IMR-90 (cell line): ENCODE results near the gene USP7. TPM values are rescaled to one million over a fixed set of nuclear protein-coding genes. Genes with fewer than 3 reads are reported as not detected.

Source experiments
- ATAC-seq: fragments of 200-7000 bp; cut with Tn5 transposase; 2 replicates; pipeline ENCODE4 v1.9.1; 2020; ENCODE audit warnings: low read depth, mild to moderate bottlenecking, moderate library complexity
- BruUV-seq: library from RNA; stranded (reverse); fragments of 400-500 nt; replicated peaks from 2 replicates; lab custom pipeline; 2021; lab: Mats Ljungman, UMichigan
- CTCF ChIA-PET: fragments of 300-600 bp; formaldehyde crosslinking; extraction: SDS; loops from one replicate; lab custom pipeline; 2021; ENCODE audit warnings: antibody characterized with exemption; lab: Yijun Ruan, JAX
- POLR2A ChIA-PET: fragments of 300-600 bp; sonication (Branson Sonifier 250); formaldehyde crosslinking; loops from one replicate; lab custom pipeline; 2022; ENCODE audit warnings: antibody characterized with exemption; ENCODE audit not compliant: unreplicated experiment; lab: Charles Lee
- DNase-seq: peaks from one replicate; pipeline ENCODE4 v3.0.0; 2013
- H2AFZ ChIP-seq: replicated peaks from 2 replicates; pipeline ENCODE3; 2013; ENCODE audit warnings: low read length, mild to moderate bottlenecking; ENCODE audit not compliant: poor library complexity
- H2AK5ac ChIP-seq: 2 replicates; pipeline ENCODE4 v1.6.1; 2013; ENCODE audit warnings: low read depth, low read length, inconsistent platforms
- H2AK9ac ChIP-seq: replicated peaks from 2 replicates; pipeline ENCODE3; 2013; ENCODE audit warnings: mild to moderate bottlenecking, low read depth, low read length, moderate library complexity; ENCODE audit not compliant: poor library complexity
- H2BK120ac ChIP-seq: 2 replicates; pipeline ENCODE4 v1.6.1; 2013; ENCODE audit warnings: low read depth, low read length, inconsistent platforms
- H2BK15ac ChIP-seq: 3 replicates; pipeline ENCODE4 v1.6.1; 2013; ENCODE audit warnings: low read depth, low read length, inconsistent platforms
- H2BK20ac ChIP-seq: 2 replicates; pipeline ENCODE4 v1.6.1; 2013; ENCODE audit warnings: low read depth, mild to moderate bottlenecking, inconsistent platforms, low read length, moderate library complexity
- H2BK5ac ChIP-seq: 2 replicates; pipeline ENCODE4 v1.6.1; 2013; ENCODE audit warnings: mild to moderate bottlenecking, low read depth, low read length, inconsistent platforms; ENCODE audit not compliant: poor library complexity, severe bottlenecking
- H3K14ac ChIP-seq: replicated peaks from 2 replicates; pipeline ENCODE4 v1.6.1; 2013; ENCODE audit warnings: low read depth, low read length, inconsistent platforms
- H3K18ac ChIP-seq: 2 replicates; pipeline ENCODE4 v1.6.1; 2013; ENCODE audit warnings: low read depth, low read length, control low read depth
- H3K23ac ChIP-seq: 2 replicates; pipeline ENCODE4 v1.6.1; 2013; ENCODE audit warnings: low read depth, low read length, inconsistent platforms
- H3K27ac ChIP-seq: 2 replicates; pipeline ENCODE4 v1.5.1; 2013; ENCODE audit warnings: mild to moderate bottlenecking, control low read depth, low read length; ENCODE audit not compliant: insufficient read depth
- H3K27me3 ChIP-seq: 2 replicates; pipeline ENCODE4 v1.6.1; 2013; ENCODE audit warnings: low read length; ENCODE audit not compliant: control insufficient read depth, insufficient read depth
- H3K36me3 ChIP-seq: 2 replicates; pipeline ENCODE4 v1.6.1; 2013; ENCODE audit warnings: low read length, mixed read lengths; ENCODE audit not compliant: control insufficient read depth, insufficient read depth
- H3K4ac ChIP-seq: 2 replicates; pipeline ENCODE4 v1.6.1; 2013; ENCODE audit warnings: low read depth, low read length, inconsistent platforms
- H3K4me1 ChIP-seq: 2 replicates; pipeline ENCODE4 v1.6.1; 2013; ENCODE audit warnings: low read length, mixed read lengths; ENCODE audit not compliant: control insufficient read depth, insufficient read depth
- H3K4me2 ChIP-seq: 2 replicates; pipeline ENCODE4 v1.6.1; 2013; ENCODE audit warnings: low read depth, mild to moderate bottlenecking, control low read depth, low read length, moderate library complexity
- H3K4me3 ChIP-seq: 2 replicates; pipeline ENCODE4 v1.5.1; 2013; ENCODE audit warnings: low read depth, mild to moderate bottlenecking, control low read depth, low read length, moderate library complexity; ENCODE audit not compliant: insufficient read depth
- H3K56ac ChIP-seq: 2 replicates; pipeline ENCODE4 v1.6.1; 2013; ENCODE audit warnings: low read length, inconsistent platforms; ENCODE audit not compliant: insufficient read depth; ENCODE audit errors: extremely low read depth
- H3K79me1 ChIP-seq, 2 experiments: 2 replicates each; pipeline ENCODE4 v1.6.1; 2013; ENCODE audit warnings: low read length in 2 of 2, inconsistent platforms in 1 of 2, low read depth in 1 of 2
- H3K9ac ChIP-seq: 2 replicates; pipeline ENCODE4 v1.6.1; 2013; ENCODE audit warnings: low read depth, low read length, control low read depth
- H3K9me1 ChIP-seq: 2 replicates; pipeline ENCODE4 v1.6.1; 2013; ENCODE audit warnings: low read length, inconsistent platforms; ENCODE audit not compliant: insufficient read depth
- H3K9me3 ChIP-seq: 2 replicates; pipeline ENCODE4 v1.6.1; 2013; ENCODE audit warnings: low read length; ENCODE audit not compliant: control insufficient read depth, insufficient read depth
- H4K20me1 ChIP-seq: 2 replicates; pipeline ENCODE4 v1.6.1; 2013; ENCODE audit warnings: low read length, inconsistent platforms; ENCODE audit not compliant: insufficient read depth
- H4K5ac ChIP-seq: 2 replicates; pipeline ENCODE4 v1.6.1; 2013; ENCODE audit warnings: mild to moderate bottlenecking, low read depth, low read length, control low read depth
- H4K8ac ChIP-seq, 2 experiments: 2 replicates each; pipeline ENCODE4 v1.6.1; 2013; ENCODE audit warnings: low read depth in 2 of 2, low read length in 2 of 2, control low read depth in 1 of 2, inconsistent platforms in 1 of 2
- H4K91ac ChIP-seq: 2 replicates; pipeline ENCODE4 v1.6.1; 2013; ENCODE audit warnings: low read depth, low read length, inconsistent platforms; ENCODE audit not compliant: insufficient read depth
- MAFK ChIP-seq: IDR thresholded peaks from 2 replicates; pipeline ENCODE4 v1.6.1; 2012; ENCODE audit warnings: low read depth, low read length, improper control_type of control experiment
- MAZ ChIP-seq: IDR thresholded peaks from 2 replicates; pipeline ENCODE4 v1.6.1; 2012; ENCODE audit warnings: low read depth, mild to moderate bottlenecking, low read length, improper control_type of control experiment, moderate library complexity, borderline replicate concordance
- RCOR1 ChIP-seq: IDR thresholded peaks from 2 replicates; pipeline ENCODE4 v1.6.1; 2012; ENCODE audit warnings: mild to moderate bottlenecking, low read length, improper control_type of control experiment; ENCODE audit not compliant: insufficient replicate concordance
- WGBS, 2 experiments: methylation state at CpG; one replicate each; pipeline versions ENCODE4 v1.1.5 to v1.1.7; 2013; ENCODE audit warnings: missing lambda C conversion rate in 2 of 2; ENCODE audit not compliant: insufficient read length in 1 of 2; ENCODE audit errors: extremely low coverage in 2 of 2; 5-methylcytosine and 5-hydroxymethylcytosine counted together
- dilution Hi-C: fragments of 300-500 bp; cut with HindIII; formaldehyde crosslinking; loops from one replicate; pipeline ENCODE4 v1.14.3; 2018; ENCODE audit warnings: low sequenced_read_pairs; ENCODE audit not compliant: unreplicated experiment
- in situ Hi-C: fragments of 300-500 bp; cut with MboI; formaldehyde crosslinking; loops from 3 replicates; pipeline ENCODE4 v1.14.3; 2019; ENCODE audit warnings: low sequenced_read_pairs, inconsistent platforms, mixed read lengths
- intact Hi-C: fragments of 100-400 bp; cut with micrococcal nuclease; formaldehyde crosslinking; loops from 2 replicates; pipeline ENCODE4 v1.10.0; 2022
- polyA plus RNA-seq, 3 experiments: library from polyadenylated mRNA; depleted of rRNA; stranded (reverse); fragments of >200 nt; gene quantifications; 2 replicates each; pipeline ENCODE4 v1.2.3, GENCODE V29; 2012; ENCODE audit warnings: low replicate concordance in 1 of 3
- total RNA-seq: library from RNA; depleted of rRNA; stranded (reverse); fragments of >200 nt; gene quantifications from 2 replicates; pipeline ENCODE4 v1.2.3, GENCODE V29; 2012
- TF ChIP-seq, protein P1 (sequence below): conservative IDR thresholded peaks from 2 replicates; pipeline ENCODE4 v1.5.1; 2012; ENCODE audit warnings: mild to moderate bottlenecking, low read depth, low read length, improper control_type of control experiment

The USP7 gene
- total and polyA plus RNA-seq, 2 of the 4 experiments (the other 2 are of a cell fraction), result 17.8 to 28.3 TPM

DNA sequence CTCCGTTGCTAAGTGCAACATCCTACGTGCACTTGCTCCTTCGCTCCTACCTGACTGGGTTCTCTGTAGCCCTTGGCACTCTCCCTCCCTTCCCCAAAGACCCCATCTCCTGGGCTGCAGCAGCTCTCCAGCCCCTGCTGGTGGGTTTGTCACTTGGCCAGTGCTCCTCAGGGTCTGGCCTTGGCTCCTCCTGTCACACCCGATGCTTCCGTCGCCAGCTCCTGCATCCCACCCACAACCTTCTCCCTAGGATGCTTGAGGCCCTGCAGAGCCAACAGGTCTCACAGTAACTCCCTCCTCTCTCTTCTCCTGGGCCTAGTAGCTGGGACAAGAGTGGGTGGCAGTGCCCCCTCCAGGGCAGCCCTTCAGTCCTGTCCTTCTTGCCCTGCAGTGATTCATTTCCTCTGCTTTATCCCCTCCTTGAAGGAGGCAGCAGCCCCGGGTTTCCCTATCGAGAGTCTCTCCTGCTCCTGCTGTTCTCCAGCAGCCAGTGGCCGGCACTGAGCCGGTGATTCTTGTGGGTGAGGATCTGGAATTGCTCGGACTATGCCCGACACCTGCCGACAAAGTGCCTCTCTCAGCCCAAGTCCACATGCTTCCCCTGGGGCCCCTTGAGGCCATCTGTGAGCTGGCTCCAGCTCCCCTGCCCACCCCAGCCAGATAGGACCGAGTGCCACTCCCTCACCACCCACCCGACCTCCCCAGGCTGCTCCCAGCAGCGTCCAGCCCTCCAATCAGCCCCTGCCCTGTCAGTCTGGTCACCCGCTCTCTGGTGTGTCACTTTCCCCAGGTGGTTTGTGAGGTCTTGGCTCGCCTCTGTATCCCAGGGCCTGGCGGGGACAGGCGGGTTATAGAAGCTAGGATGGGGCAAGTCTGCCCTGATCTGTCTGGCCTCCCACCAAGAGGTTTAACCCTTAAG is 77.8 kb downstream of the USP7 start:
- Histone ChIP-seq H3K9me3 (no peaks in the 10 kb centered on the region), H3K14ac (peak overlapping the region; percentile 77), H3K4ac (peak overlapping the region; percentile 69), H4K91ac (peak overlapping the region; percentile 76), H3K4me2 (no peak overlapping the region), H2AK5ac (peak overlapping the region; percentile 94), H2BK120ac (peak overlapping the region; percentile 65), H3K56ac (no peak overlapping the region), H4K5ac (no peak overlapping the region), H3K9ac (no peak overlapping the region), H3K4me1 (peaks cover 27% of the 10 kb centered on the region), H2BK15ac (peak overlapping the region; percentile 77; the same call in 2 of the 3 replicates), H3K4me3 (no peak overlapping the region), H3K27me3 (no peaks in the 10 kb centered on the region), H3K23ac (peak overlapping the region; percentile 78), H4K20me1 (peaks cover 34% of the 10 kb centered on the region), H2BK20ac (peak overlapping the region; percentile 66; the same call in 1 of the 2 replicates), H3K18ac (no peak overlapping the region), H2AFZ (peak overlapping the region; percentile 65), H3K79me1 (peaks cover 3 to 56% of the 10 kb centered on the region in 2 experiments; a peak in 3 of 4 replicates), H3K36me3 (peaks cover 14% of the 10 kb centered on the region), H2AK9ac (peak overlapping the region; percentile 66), H2BK5ac (no peak overlapping the region), H3K9me1 (peaks cover 33% of the 10 kb centered on the region), H4K8ac (no peak overlapping the region), H3K27ac (no peak overlapping the region)
- dilution Hi-C loops, result no loop called here
- ATAC-seq (peak; percentile 40), DNase-seq (peak; percentile 51)
- no TSS peak for BruUV-seq
- 47% methylated on average over 4 of the region's 20 CpGs; no CpG with 5 or more reads in 1 of the 2 experiments for WGBS, 2 experiments
- ChIA-PET CTCF (interaction anchor here (0.5 to 1.1 kb wide), 2 partner anchors 123 to 1437 kb away, joined by 4 read pairs; no protein-coding TSS in a partner anchor), POLR2A (no interaction called here)
- intact Hi-C loops, result loop anchor here (5.0 to 10.0 kb wide), 2 partner anchors 59 to 121 kb away; no protein-coding TSS in a partner anchor
- TF ChIP-seq MAFK (no peak), RCOR1 (no peak), MAZ (no peak)
- TF ChIP-seq, protein P1, sequence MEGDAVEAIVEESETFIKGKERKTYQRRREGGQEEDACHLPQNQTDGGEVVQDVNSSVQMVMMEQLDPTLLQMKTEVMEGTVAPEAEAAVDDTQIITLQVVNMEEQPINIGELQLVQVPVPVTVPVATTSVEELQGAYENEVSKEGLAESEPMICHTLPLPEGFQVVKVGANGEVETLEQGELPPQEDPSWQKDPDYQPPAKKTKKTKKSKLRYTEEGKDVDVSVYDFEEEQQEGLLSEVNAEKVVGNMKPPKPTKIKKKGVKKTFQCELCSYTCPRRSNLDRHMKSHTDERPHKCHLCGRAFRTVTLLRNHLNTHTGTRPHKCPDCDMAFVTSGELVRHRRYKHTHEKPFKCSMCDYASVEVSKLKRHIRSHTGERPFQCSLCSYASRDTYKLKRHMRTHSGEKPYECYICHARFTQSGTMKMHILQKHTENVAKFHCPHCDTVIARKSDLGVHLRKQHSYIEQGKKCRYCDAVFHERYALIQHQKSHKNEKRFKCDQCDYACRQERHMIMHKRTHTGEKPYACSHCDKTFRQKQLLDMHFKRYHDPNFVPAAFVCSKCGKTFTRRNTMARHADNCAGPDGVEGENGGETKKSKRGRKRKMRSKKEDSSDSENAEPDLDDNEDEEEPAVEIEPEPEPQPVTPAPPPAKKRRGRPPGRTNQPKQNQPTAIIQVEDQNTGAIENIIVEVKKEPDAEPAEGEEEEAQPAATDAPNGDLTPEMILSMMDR, result 0 out of 2 replicates have a peak, but pooled peaks have one; percentile 19
- in situ Hi-C loops, result no loop called here
